IMR-90 (cell line): ENCODE measurements around the gene PTMS. TPM values are rescaled to one million over a fixed set of nuclear protein-coding genes. Genes with fewer than 3 reads are reported as not detected.

ENCODE experiments used
- ATAC-seq: fragments of 200-7000 bp; cut with Tn5 transposase; 2 replicates; pipeline ENCODE4 v1.9.1; 2020; ENCODE audit warnings: low read depth, mild to moderate bottlenecking, moderate library complexity
- BruUV-seq: library from RNA; stranded (reverse); fragments of 400-500 nt; replicated peaks from 2 replicates; lab custom pipeline; 2021; lab: Mats Ljungman, UMichigan
- CTCF ChIA-PET: fragments of 300-600 bp; formaldehyde crosslinking; extraction: SDS; loops from one replicate; lab custom pipeline; 2021; ENCODE audit warnings: antibody characterized with exemption; lab: Yijun Ruan, JAX
- POLR2A ChIA-PET: fragments of 300-600 bp; sonication (Branson Sonifier 250); formaldehyde crosslinking; loops from one replicate; lab custom pipeline; 2022; ENCODE audit warnings: antibody characterized with exemption; ENCODE audit not compliant: unreplicated experiment; lab: Charles Lee
- DNase-seq: peaks from one replicate; pipeline ENCODE4 v3.0.0; 2013
- H2AFZ ChIP-seq: replicated peaks from 2 replicates; pipeline ENCODE3; 2013; ENCODE audit warnings: low read length, mild to moderate bottlenecking; ENCODE audit not compliant: poor library complexity
- H2AK5ac ChIP-seq: 2 replicates; pipeline ENCODE4 v1.6.1; 2013; ENCODE audit warnings: low read depth, low read length, inconsistent platforms
- H2AK9ac ChIP-seq: replicated peaks from 2 replicates; pipeline ENCODE3; 2013; ENCODE audit warnings: mild to moderate bottlenecking, low read depth, low read length, moderate library complexity; ENCODE audit not compliant: poor library complexity
- H2BK120ac ChIP-seq: 2 replicates; pipeline ENCODE4 v1.6.1; 2013; ENCODE audit warnings: low read depth, low read length, inconsistent platforms
- H2BK15ac ChIP-seq: 3 replicates; pipeline ENCODE4 v1.6.1; 2013; ENCODE audit warnings: low read depth, low read length, inconsistent platforms
- H2BK20ac ChIP-seq: 2 replicates; pipeline ENCODE4 v1.6.1; 2013; ENCODE audit warnings: low read depth, mild to moderate bottlenecking, inconsistent platforms, low read length, moderate library complexity
- H2BK5ac ChIP-seq: 2 replicates; pipeline ENCODE4 v1.6.1; 2013; ENCODE audit warnings: mild to moderate bottlenecking, low read depth, low read length, inconsistent platforms; ENCODE audit not compliant: poor library complexity, severe bottlenecking
- H3K14ac ChIP-seq: replicated peaks from 2 replicates; pipeline ENCODE4 v1.6.1; 2013; ENCODE audit warnings: low read depth, low read length, inconsistent platforms
- H3K18ac ChIP-seq: 2 replicates; pipeline ENCODE4 v1.6.1; 2013; ENCODE audit warnings: low read depth, low read length, control low read depth
- H3K23ac ChIP-seq: 2 replicates; pipeline ENCODE4 v1.6.1; 2013; ENCODE audit warnings: low read depth, low read length, inconsistent platforms
- H3K27ac ChIP-seq: 2 replicates; pipeline ENCODE4 v1.5.1; 2013; ENCODE audit warnings: mild to moderate bottlenecking, control low read depth, low read length; ENCODE audit not compliant: insufficient read depth
- H3K27me3 ChIP-seq: 2 replicates; pipeline ENCODE4 v1.6.1; 2013; ENCODE audit warnings: low read length; ENCODE audit not compliant: control insufficient read depth, insufficient read depth
- H3K36me3 ChIP-seq: 2 replicates; pipeline ENCODE4 v1.6.1; 2013; ENCODE audit warnings: low read length, mixed read lengths; ENCODE audit not compliant: control insufficient read depth, insufficient read depth
- H3K4ac ChIP-seq: 2 replicates; pipeline ENCODE4 v1.6.1; 2013; ENCODE audit warnings: low read depth, low read length, inconsistent platforms
- H3K4me1 ChIP-seq: 2 replicates; pipeline ENCODE4 v1.6.1; 2013; ENCODE audit warnings: low read length, mixed read lengths; ENCODE audit not compliant: control insufficient read depth, insufficient read depth
- H3K4me2 ChIP-seq: 2 replicates; pipeline ENCODE4 v1.6.1; 2013; ENCODE audit warnings: low read depth, mild to moderate bottlenecking, control low read depth, low read length, moderate library complexity
- H3K4me3 ChIP-seq: 2 replicates; pipeline ENCODE4 v1.5.1; 2013; ENCODE audit warnings: low read depth, mild to moderate bottlenecking, control low read depth, low read length, moderate library complexity; ENCODE audit not compliant: insufficient read depth
- H3K56ac ChIP-seq: 2 replicates; pipeline ENCODE4 v1.6.1; 2013; ENCODE audit warnings: low read length, inconsistent platforms; ENCODE audit not compliant: insufficient read depth; ENCODE audit errors: extremely low read depth
- H3K79me1 ChIP-seq, 2 experiments: 2 replicates each; pipeline ENCODE4 v1.6.1; 2013; ENCODE audit warnings: low read length in 2 of 2, inconsistent platforms in 1 of 2, low read depth in 1 of 2
- H3K9ac ChIP-seq: 2 replicates; pipeline ENCODE4 v1.6.1; 2013; ENCODE audit warnings: low read depth, low read length, control low read depth
- H3K9me1 ChIP-seq: 2 replicates; pipeline ENCODE4 v1.6.1; 2013; ENCODE audit warnings: low read length, inconsistent platforms; ENCODE audit not compliant: insufficient read depth
- H3K9me3 ChIP-seq: 2 replicates; pipeline ENCODE4 v1.6.1; 2013; ENCODE audit warnings: low read length; ENCODE audit not compliant: control insufficient read depth, insufficient read depth
- H4K20me1 ChIP-seq: 2 replicates; pipeline ENCODE4 v1.6.1; 2013; ENCODE audit warnings: low read length, inconsistent platforms; ENCODE audit not compliant: insufficient read depth
- H4K5ac ChIP-seq: 2 replicates; pipeline ENCODE4 v1.6.1; 2013; ENCODE audit warnings: mild to moderate bottlenecking, low read depth, low read length, control low read depth
- H4K8ac ChIP-seq, 2 experiments: 2 replicates each; pipeline ENCODE4 v1.6.1; 2013; ENCODE audit warnings: low read depth in 2 of 2, low read length in 2 of 2, control low read depth in 1 of 2, inconsistent platforms in 1 of 2
- H4K91ac ChIP-seq: 2 replicates; pipeline ENCODE4 v1.6.1; 2013; ENCODE audit warnings: low read depth, low read length, inconsistent platforms; ENCODE audit not compliant: insufficient read depth
- POLR2A ChIP-seq: IDR thresholded peaks from 2 replicates; pipeline ENCODE4 v1.6.1; 2012; ENCODE audit warnings: mild to moderate bottlenecking, low read depth, low read length
- SMC3 ChIP-seq: fragments of 150-350 bp; IDR thresholded peaks from 2 replicates; pipeline ENCODE4 v1.6.1; 2016; ENCODE audit warnings: low read depth, mild to moderate bottlenecking, antibody characterized with exemption, low read length, moderate library complexity
- USF2 ChIP-seq: fragments of 150-350 bp; IDR thresholded peaks from 2 replicates; pipeline ENCODE4 v1.6.1; 2017; ENCODE audit warnings: mild to moderate bottlenecking, antibody characterized with exemption, low read length, low read depth
- WGBS, 2 experiments: methylation state at CpG; one replicate each; pipeline versions ENCODE4 v1.1.5 to v1.1.7; 2013; ENCODE audit warnings: missing lambda C conversion rate in 2 of 2; ENCODE audit not compliant: insufficient read length in 1 of 2; ENCODE audit errors: extremely low coverage in 2 of 2; 5-methylcytosine and 5-hydroxymethylcytosine counted together
- dilution Hi-C: fragments of 300-500 bp; cut with HindIII; formaldehyde crosslinking; loops from one replicate; pipeline ENCODE4 v1.14.3; 2018; ENCODE audit warnings: low sequenced_read_pairs; ENCODE audit not compliant: unreplicated experiment
- in situ Hi-C: fragments of 300-500 bp; cut with MboI; formaldehyde crosslinking; loops from 3 replicates; pipeline ENCODE4 v1.14.3; 2019; ENCODE audit warnings: low sequenced_read_pairs, inconsistent platforms, mixed read lengths
- intact Hi-C: fragments of 100-400 bp; cut with micrococcal nuclease; formaldehyde crosslinking; loops from 2 replicates; pipeline ENCODE4 v1.10.0; 2022
- polyA plus RNA-seq, 3 experiments: library from polyadenylated mRNA; depleted of rRNA; stranded (reverse); fragments of >200 nt; gene quantifications; 2 replicates each; pipeline ENCODE4 v1.2.3, GENCODE V29; 2012; ENCODE audit warnings: low replicate concordance in 1 of 3
- total RNA-seq: library from RNA; depleted of rRNA; stranded (reverse); fragments of >200 nt; gene quantifications from 2 replicates; pipeline ENCODE4 v1.2.3, GENCODE V29; 2012

Gene PTMS
- total and polyA plus RNA-seq, 2 of the 4 experiments (the other 2 are of a cell fraction), result 17.2 to 275 TPM

- dilution Hi-C loops (no loop called here), intact Hi-C loops (no loop called here), in situ Hi-C loops (no loop called here)
- no peak for ATAC-seq
- Histone ChIP-seq H3K27ac (no peak overlapping the region), H3K79me1 (peaks cover 2 to 14% of the 10 kb centered on the region in 2 experiments; a peak in 3 of 4 replicates), H2AK9ac (no peak overlapping the region), H3K56ac (no peak overlapping the region), H3K23ac (no peak overlapping the region), H2BK120ac (no peak overlapping the region), H3K4me2 (no peak overlapping the region), H2BK5ac (no peak overlapping the region), H3K9ac (no peak overlapping the region), H2BK20ac (no peak overlapping the region), H4K8ac (no peak overlapping the region), H4K5ac (no peak overlapping the region), H4K20me1 (peaks cover 7% of the 10 kb centered on the region), H3K9me3 (no peaks in the 10 kb centered on the region), H4K91ac (no peak overlapping the region), H2AFZ (no peak overlapping the region), H3K4ac (no peak overlapping the region), H3K27me3 (no peaks in the 10 kb centered on the region), H3K36me3 (peaks cover 13% of the 10 kb centered on the region), H3K4me3 (no peak overlapping the region), H3K18ac (no peak overlapping the region), H3K14ac (no peak overlapping the region), H2BK15ac (no peak overlapping the region), H2AK5ac (no peak overlapping the region), H3K9me1 (0 out of 2 replicates have a peak, but pooled peaks cover under 1% of the 10 kb centered on the region), H3K4me1 (peaks cover 6% of the 10 kb centered on the region; the same call in 1 of the 2 replicates)
- ChIA-PET CTCF (no interaction called here), POLR2A (interaction anchor here (0.7 kb wide), 2 partner anchors 7 to 9 kb away, joined by 4 read pairs; partner anchors contain the start of gene PTMS)
- no peak for DNase-seq
- 97% methylated on average over 12 of the region's 15 CpGs; no CpG with 5 or more reads in 1 of the 2 experiments for WGBS, 2 experiments
- BruUV-seq, result no TSS peak
- no peak for TF ChIP-seq SMC3
- TF ChIP-seq USF2, result no peak
- TF ChIP-seq POLR2A, result no peak
Measured at GRCh38 chr12:6774499-6775062, 8.4 kb downstream of the PTMS start.
